PC-9 (cell line): Measurements from ENCODE around the gene SASH3. TPM values are rescaled to one million over a fixed set of nuclear protein-coding genes. Genes with fewer than 3 reads are reported as not detected.

ENCODE experiments used
- BruUV-seq: library from RNA; stranded (reverse); fragments of 400-500 nt; replicated peaks from 2 replicates; lab custom pipeline; 2021; lab: Mats Ljungman, UMichigan
- CTCF ChIA-PET: fragments of 300-600 bp; sonication (Branson Sonifier 250); formaldehyde crosslinking; loops from one replicate; lab custom pipeline; 2022; ENCODE audit warnings: antibody characterized with exemption; lab: Charles Lee
- POLR2A ChIA-PET: fragments of 300-600 bp; sonication (Branson Sonifier 250); formaldehyde crosslinking; loops from one replicate; lab custom pipeline; 2022; ENCODE audit warnings: antibody characterized with exemption; ENCODE audit not compliant: unreplicated experiment; lab: Charles Lee
- DNase-seq, 2 experiments: peaks; one replicate each; pipeline versions ENCODE4 v3.0.0 to v3.0.0-alpha.2; 2015 to 2022; ENCODE audit warnings: mixed read lengths in 1 of 2
- H2AFZ ChIP-seq: fragments of 200-600 bp; sonication (generic); 2 replicates; pipeline ENCODE4 v1.8.1; 2017; ENCODE audit warnings: antibody characterized with exemption
- H3F3A ChIP-seq: fragments of 200-600 bp; sonication (generic); 2 replicates; pipeline ENCODE4 v1.8.1; 2017; ENCODE audit warnings: antibody characterized with exemption, mild to moderate bottlenecking, low read depth; ENCODE audit not compliant: insufficient read depth
- H3K27ac ChIP-seq: fragments of 200-600 bp; sonication (generic); 2 replicates; pipeline ENCODE4 v1.6.1; 2016; ENCODE audit warnings: mixed run types
- H3K27me3 ChIP-seq: fragments of 200-600 bp; sonication (generic); 2 replicates; pipeline ENCODE4 v1.6.1; 2016; ENCODE audit warnings: low read depth, mixed run types; ENCODE audit not compliant: insufficient read depth
- H3K36me3 ChIP-seq: fragments of 200-600 bp; sonication (generic); 2 replicates; pipeline ENCODE4 v1.6.1; 2016; ENCODE audit warnings: low read depth, mixed run types
- H3K4me1 ChIP-seq: fragments of 200-600 bp; sonication (generic); replicated peaks from 2 replicates; pipeline ENCODE4 v1.6.1; 2016; ENCODE audit warnings: mixed run types; ENCODE audit not compliant: insufficient read depth
- H3K4me2 ChIP-seq: fragments of 200-600 bp; sonication (generic); 2 replicates; pipeline ENCODE4 v1.6.1; 2017; ENCODE audit warnings: mixed run types
- H3K4me3 ChIP-seq: fragments of 200-600 bp; sonication (generic); 2 replicates; pipeline ENCODE4 v1.6.1; 2016; ENCODE audit warnings: mixed run types
- H3K79me2 ChIP-seq: fragments of 200-600 bp; sonication (generic); 2 replicates; pipeline ENCODE4 v1.6.1; 2017; ENCODE audit warnings: low read depth, mixed run types
- H3K9me2 ChIP-seq: fragments of 200-600 bp; sonication (generic); 2 replicates; pipeline ENCODE4 v1.8.1; 2017; ENCODE audit warnings: mild to moderate bottlenecking; ENCODE audit not compliant: insufficient read depth
- H3K9me3 ChIP-seq: fragments of 200-600 bp; sonication (generic); 2 replicates; pipeline ENCODE4 v1.8.1; 2016; ENCODE audit warnings: low read depth; ENCODE audit not compliant: insufficient read depth
- H4K20me1 ChIP-seq: fragments of 200-600 bp; sonication (generic); 2 replicates; pipeline ENCODE4 v1.8.1; 2017; ENCODE audit not compliant: insufficient read depth
- CTCF ChIP-seq: fragments of 200-600 bp; sonication (generic); conservative IDR thresholded peaks from 2 replicates; pipeline ENCODE4 v1.6.1; 2017; ENCODE audit warnings: mixed run types, antibody characterized with exemption, mild to moderate bottlenecking, moderate library complexity
- EZH2 ChIP-seq: fragments of 200-600 bp; sonication (generic); IDR thresholded peaks from 2 replicates; pipeline ENCODE4 v1.8.0; 2017; ENCODE audit warnings: antibody characterized with exemption, low read depth
- intact Hi-C: fragments of 100-400 bp; cut with micrococcal nuclease; formaldehyde crosslinking; loops from one replicate; pipeline ENCODE4 v1.10.0; 2022; ENCODE audit not compliant: unreplicated experiment
- total RNA-seq: library from RNA; stranded (reverse); gene quantifications from 2 replicates; pipeline ENCODE4 v1.2.3, GENCODE V29; 2021

The SASH3 gene
- total RNA-seq, 1 experiment from 2014 or later, result not detected

DNA sequence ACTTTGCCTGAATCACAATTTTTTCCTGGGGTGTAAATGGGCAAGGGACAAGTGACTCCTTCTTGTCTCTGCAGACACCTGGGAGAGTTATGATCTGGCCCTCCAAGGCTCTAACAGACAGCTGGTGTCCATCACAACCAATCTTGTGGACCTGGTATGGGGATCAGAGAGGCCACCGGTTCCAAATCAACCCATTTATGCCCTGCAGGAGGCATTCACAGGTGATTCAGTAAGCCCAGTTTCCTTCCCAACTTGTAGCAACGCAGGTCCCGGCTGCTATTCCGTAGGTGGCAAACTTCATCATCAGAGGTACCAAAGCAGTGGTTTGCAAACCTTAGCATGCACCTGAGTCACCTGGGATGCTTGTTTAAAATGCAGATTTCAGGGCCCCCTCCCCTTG, 32.2 kb upstream of the SASH3 start:
- Histone ChIP-seq H4K20me1 (no peaks in the 10 kb centered on the region), H3F3A (peaks cover 6% of the 10 kb centered on the region; the same call in 1 of the 2 replicates), H3K79me2 (no peaks in the 10 kb centered on the region), H2AFZ (no peak overlapping the region), H3K4me3 (no peak overlapping the region), H3K27me3 (no peaks in the 10 kb centered on the region), H3K9me2 (no peaks in the 10 kb centered on the region), H3K36me3 (no peaks in the 10 kb centered on the region), H3K27ac (no peak overlapping the region), H3K4me2 (no peak overlapping the region), H3K4me1 (no peaks in the 10 kb centered on the region), H3K9me3 (no peaks in the 10 kb centered on the region)
- no peak for DNase-seq
- intact Hi-C loops, result no loop called here
- BruUV-seq, result no TSS peak
- ChIA-PET POLR2A (no interaction called here), CTCF (no interaction called here)
- TF ChIP-seq CTCF (no peak), EZH2 (no peak)

DNA sequence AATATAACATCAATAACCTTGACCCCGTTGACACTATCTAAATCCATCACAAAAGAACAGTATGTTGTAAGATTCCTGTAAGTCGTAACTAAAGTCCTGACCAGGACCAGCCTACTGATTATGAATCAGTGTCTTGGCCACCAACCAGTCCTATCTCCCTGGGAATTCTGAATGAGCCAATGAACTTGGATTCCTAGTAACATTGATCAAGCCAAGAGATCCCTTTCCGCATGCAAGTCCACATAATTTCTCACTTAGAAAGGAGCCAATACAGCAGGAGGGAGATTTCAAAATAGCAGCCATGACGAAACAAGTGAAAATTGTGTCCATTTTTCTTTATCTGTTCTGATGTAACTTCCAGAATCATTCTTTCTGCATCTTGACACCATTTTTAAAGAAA, 31.4 kb upstream of the SASH3 start:
- H3K27me3 ChIP-seq, result no peaks in the 10 kb centered on the region
- CTCF ChIA-PET, result no interaction called here
- H3K9me2 ChIP-seq, result no peaks in the 10 kb centered on the region
- no peaks in the 10 kb centered on the region for H3K79me2 ChIP-seq
- no peak overlapping the region for H3K27ac ChIP-seq
- no peak for DNase-seq
- no peak for TF ChIP-seq CTCF
- no peak for TF ChIP-seq EZH2
- peaks cover 6% of the 10 kb centered on the region; the same call in 1 of the 2 replicates for H3F3A ChIP-seq
- intact Hi-C loops, result no loop called here
- H3K4me2 ChIP-seq, result no peak overlapping the region
- H3K4me3 ChIP-seq, result no peak overlapping the region
- no peaks in the 10 kb centered on the region for H3K36me3 ChIP-seq
- H3K9me3 ChIP-seq, result no peaks in the 10 kb centered on the region
- H3K4me1 ChIP-seq, result no peaks in the 10 kb centered on the region
- no peak overlapping the region for H2AFZ ChIP-seq
- H4K20me1 ChIP-seq, result no peaks in the 10 kb centered on the region
- BruUV-seq, result no TSS peak
- POLR2A ChIA-PET, result no interaction called here

DNA sequence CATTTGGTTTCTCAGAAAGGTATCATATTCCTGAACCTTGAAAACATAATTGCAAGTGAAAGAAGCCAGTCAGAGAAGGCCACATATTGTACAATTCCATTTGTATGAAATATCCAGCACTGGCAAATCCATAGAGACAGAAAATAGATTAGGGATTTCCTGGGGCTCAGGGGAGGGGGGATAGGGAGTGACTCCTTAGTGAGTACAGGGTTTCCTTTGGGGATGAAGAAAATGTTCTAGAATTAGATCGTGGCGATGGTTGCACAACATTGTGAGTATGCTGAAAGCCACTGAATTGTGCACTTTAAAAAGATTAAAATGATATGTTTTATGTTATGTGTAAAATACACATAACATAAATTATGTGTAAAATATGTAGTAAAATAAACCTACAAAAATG, 30.7 kb upstream of the SASH3 start:
- H3K4me2 ChIP-seq, result no peak overlapping the region
- H3K79me2 ChIP-seq, result no peaks in the 10 kb centered on the region
- no peak overlapping the region for H3K27ac ChIP-seq
- H3K4me3 ChIP-seq, result no peak overlapping the region
- ChIA-PET CTCF (no interaction called here), POLR2A (no interaction called here)
- H3F3A ChIP-seq, result peaks cover 6% of the 10 kb centered on the region; the same call in 1 of the 2 replicates
- no peaks in the 10 kb centered on the region for H3K9me3 ChIP-seq
- BruUV-seq, result no TSS peak
- no peak for DNase-seq
- H4K20me1 ChIP-seq, result no peaks in the 10 kb centered on the region
- H3K27me3 ChIP-seq, result no peaks in the 10 kb centered on the region
- TF ChIP-seq CTCF, result no peak
- TF ChIP-seq EZH2, result no peak
- H3K36me3 ChIP-seq, result no peaks in the 10 kb centered on the region
- H2AFZ ChIP-seq, result no peak overlapping the region
- H3K4me1 ChIP-seq, result no peaks in the 10 kb centered on the region
- intact Hi-C loops, result no loop called here
- H3K9me2 ChIP-seq, result no peaks in the 10 kb centered on the region
